SK-N-SH treated with all-trans-retinoic acid at 6 μM for 48 hours (cell line): ENCODE data around the gene SNTB2.

Experiments used
- ATAC-seq: fragments of 200-7000 bp; cut with Tn5 transposase; 3 replicates; pipeline ENCODE4 v1.9.1; 2020; ENCODE audit warnings: mild to moderate bottlenecking, moderate library complexity
- ARNTL ChIP-seq: fragments of 450-650 bp; formaldehyde crosslinking; IDR thresholded peaks from 2 replicates; pipeline ENCODE4 v1.5.0; 2020; ENCODE audit warnings: low read depth, mild to moderate bottlenecking, moderate library complexity, borderline replicate concordance
- BACH2 ChIP-seq: fragments of 250-450 bp; sonication (Bioruptor Pico); IDR thresholded peaks from 2 replicates; pipeline ENCODE4 v1.9.0; 2021; ENCODE audit warnings: mild to moderate bottlenecking, borderline replicate concordance
- CSDC2 ChIP-seq: fragments of 250-450 bp; sonication (Bioruptor Pico); IDR thresholded peaks from 2 replicates; pipeline ENCODE4 v1.5.0; 2020; ENCODE audit warnings: mild to moderate bottlenecking, moderate library complexity
- ESRRG ChIP-seq: fragments of 250-450 bp; sonication (Bioruptor Pico); IDR thresholded peaks from 2 replicates; pipeline ENCODE4 v1.6.1; 2021; ENCODE audit warnings: mild to moderate bottlenecking
- ISL1 ChIP-seq: fragments of 250-450 bp; sonication (Bioruptor Pico); IDR thresholded peaks from 2 replicates; pipeline ENCODE4 v2.1.2; 2022; ENCODE audit warnings: mild to moderate bottlenecking, moderate library complexity
- OSR1 ChIP-seq: fragments of 250-450 bp; sonication (Bioruptor Pico); IDR thresholded peaks from 2 replicates; pipeline ENCODE4 v1.8.0; 2022; ENCODE audit warnings: moderate library complexity, mild to moderate bottlenecking, inconsistent platforms
- PPARA ChIP-seq: fragments of 250-450 bp; sonication (Bioruptor Pico); IDR thresholded peaks from 2 replicates; pipeline ENCODE4 v1.5.0; 2020; ENCODE audit warnings: mild to moderate bottlenecking, borderline replicate concordance
- RARB ChIP-seq: fragments of 250-450 bp; sonication (Bioruptor Pico); IDR thresholded peaks from 2 replicates; pipeline ENCODE4 v1.8.0; 2021; ENCODE audit warnings: mild to moderate bottlenecking, moderate library complexity
- SNAI2 ChIP-seq: fragments of 250-450 bp; sonication (Bioruptor Pico); IDR thresholded peaks from 2 replicates; pipeline ENCODE4 v1.5.0; 2020; ENCODE audit warnings: mild to moderate bottlenecking, moderate library complexity
- TOX ChIP-seq: fragments of 250-450 bp; sonication (Bioruptor Pico); IDR thresholded peaks from 2 replicates; pipeline ENCODE4 v1.8.0; 2021; ENCODE audit warnings: mild to moderate bottlenecking, moderate library complexity, borderline replicate concordance
- ZC3H10 ChIP-seq: fragments of 250-450 bp; sonication (Bioruptor Pico); IDR thresholded peaks from 2 replicates; pipeline ENCODE4 v1.5.1; 2021; ENCODE audit warnings: mild to moderate bottlenecking, moderate library complexity
- ZFP30 ChIP-seq: fragments of 450-650 bp; formaldehyde crosslinking; IDR thresholded peaks from 2 replicates; pipeline ENCODE4 v1.5.0; 2022; ENCODE audit warnings: mild to moderate bottlenecking, moderate library complexity
- ZNF565 ChIP-seq: fragments of 450-650 bp; formaldehyde crosslinking; conservative IDR thresholded peaks from 2 replicates; pipeline ENCODE4 v1.5.0; 2020; ENCODE audit warnings: low read depth, mild to moderate bottlenecking, moderate library complexity
- ZNF70 ChIP-seq: fragments of 450-650 bp; formaldehyde crosslinking; IDR thresholded peaks from 2 replicates; pipeline ENCODE4 v1.5.0; 2020; ENCODE audit warnings: mild to moderate bottlenecking, moderate library complexity
- ZNF8 ChIP-seq: fragments of 450-650 bp; formaldehyde crosslinking; IDR thresholded peaks from 2 replicates; pipeline ENCODE4 v1.5.0; 2020; ENCODE audit warnings: mild to moderate bottlenecking, moderate library complexity
- TF ChIP-seq, protein P1 (sequence below): fragments of 250-450 bp; sonication (Bioruptor Pico); IDR thresholded peaks from 2 replicates; pipeline ENCODE4 v1.5.1; 2020; ENCODE audit warnings: low read depth, mild to moderate bottlenecking, moderate library complexity
- TF ChIP-seq, protein P2 (sequence below): fragments of 250-450 bp; sonication (Bioruptor Pico); IDR thresholded peaks from 2 replicates; pipeline ENCODE4 v1.5.0; 2020; ENCODE audit warnings: mild to moderate bottlenecking, moderate library complexity
- TF ChIP-seq, protein P3 (sequence below): fragments of 250-450 bp; sonication (Bioruptor Pico); IDR thresholded peaks from 2 replicates; pipeline ENCODE4 v1.5.1; 2021; ENCODE audit warnings: mild to moderate bottlenecking, moderate library complexity
- TF ChIP-seq, protein P4 (sequence below): fragments of 250-450 bp; sonication (Bioruptor Pico); IDR thresholded peaks from 2 replicates; pipeline ENCODE4 v1.8.0; 2021; ENCODE audit warnings: low read depth, mild to moderate bottlenecking, moderate library complexity, borderline replicate concordance

Gene SNTB2

DNA sequence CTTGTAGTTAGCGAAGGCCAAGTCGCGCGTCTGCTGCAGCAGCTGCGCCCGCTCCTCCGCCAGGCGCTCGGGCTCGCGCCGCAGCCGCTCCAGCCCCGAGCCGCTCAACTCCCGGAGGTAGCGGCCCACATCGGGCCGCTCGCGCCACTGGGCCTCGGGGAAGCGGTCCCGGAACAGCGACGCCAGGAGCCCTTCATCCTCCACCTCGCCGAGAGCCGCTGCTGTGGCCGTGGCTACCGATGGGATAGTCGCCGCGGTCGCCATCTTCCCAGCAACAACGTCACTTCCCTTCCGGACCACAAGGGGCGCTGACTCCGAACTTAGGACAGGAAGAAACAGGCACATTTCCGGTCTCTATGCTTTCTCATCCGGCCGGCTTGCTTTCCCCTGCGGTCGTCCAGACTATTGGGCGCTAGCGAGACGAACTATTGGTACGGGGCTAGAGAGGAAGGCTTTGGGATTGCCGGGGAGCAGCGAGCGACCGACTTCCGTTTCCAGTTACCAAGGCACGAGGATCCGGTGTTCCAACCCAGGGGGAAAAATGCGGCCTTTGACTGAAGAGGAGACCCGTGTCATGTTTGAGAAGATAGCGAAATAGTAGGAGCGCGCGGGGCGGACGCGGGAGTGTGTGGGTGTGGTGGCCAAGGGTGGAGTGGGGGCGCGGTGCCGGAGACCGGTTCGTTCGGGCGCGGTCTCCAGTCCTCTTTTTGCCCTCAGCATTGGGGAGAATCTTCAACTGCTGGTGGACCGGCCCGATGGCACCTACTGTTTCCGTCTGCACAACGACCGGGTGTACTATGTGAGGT is 152.5 kb downstream of the SNTB2 start, which contains the start of the genes COG8 and NIP7:
TSS of gene COG8 (minus strand) at position 276 of the 806 bp plus-strand sequence. CDS start at position 264, 12 bp downstream.
TSS of gene NIP7 (plus strand) at position 484 of the 806 bp plus-strand sequence. CDS start at position 542, 58 bp downstream.
- TF ChIP-seq, protein P1, sequence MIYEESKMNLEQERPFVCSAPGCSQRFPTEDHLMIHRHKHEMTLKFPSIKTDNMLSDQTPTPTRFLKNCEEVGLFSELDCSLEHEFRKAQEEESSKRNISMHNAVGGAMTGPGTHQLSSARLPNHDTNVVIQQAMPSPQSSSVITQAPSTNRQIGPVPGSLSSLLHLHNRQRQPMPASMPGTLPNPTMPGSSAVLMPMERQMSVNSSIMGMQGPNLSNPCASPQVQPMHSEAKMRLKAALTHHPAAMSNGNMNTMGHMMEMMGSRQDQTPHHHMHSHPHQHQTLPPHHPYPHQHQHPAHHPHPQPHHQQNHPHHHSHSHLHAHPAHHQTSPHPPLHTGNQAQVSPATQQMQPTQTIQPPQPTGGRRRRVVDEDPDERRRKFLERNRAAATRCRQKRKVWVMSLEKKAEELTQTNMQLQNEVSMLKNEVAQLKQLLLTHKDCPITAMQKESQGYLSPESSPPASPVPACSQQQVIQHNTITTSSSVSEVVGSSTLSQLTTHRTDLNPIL (CRISPR knock-in tag): no peak
- TF ChIP-seq ESRRG (CRISPR knock-in tag) (no peak), ISL1 (CRISPR knock-in tag) (no peak), ZFP30 (no peak), BACH2 (CRISPR knock-in tag) (no peak), ZNF8 (CRISPR knock-in tag) (no peak), RARB (CRISPR knock-in tag) (no peak), PPARA (CRISPR knock-in tag) (no peak), OSR1 (CRISPR knock-in tag) (no peak), ZNF70 (CRISPR knock-in tag) (no peak)
- TF ChIP-seq, protein P2, sequence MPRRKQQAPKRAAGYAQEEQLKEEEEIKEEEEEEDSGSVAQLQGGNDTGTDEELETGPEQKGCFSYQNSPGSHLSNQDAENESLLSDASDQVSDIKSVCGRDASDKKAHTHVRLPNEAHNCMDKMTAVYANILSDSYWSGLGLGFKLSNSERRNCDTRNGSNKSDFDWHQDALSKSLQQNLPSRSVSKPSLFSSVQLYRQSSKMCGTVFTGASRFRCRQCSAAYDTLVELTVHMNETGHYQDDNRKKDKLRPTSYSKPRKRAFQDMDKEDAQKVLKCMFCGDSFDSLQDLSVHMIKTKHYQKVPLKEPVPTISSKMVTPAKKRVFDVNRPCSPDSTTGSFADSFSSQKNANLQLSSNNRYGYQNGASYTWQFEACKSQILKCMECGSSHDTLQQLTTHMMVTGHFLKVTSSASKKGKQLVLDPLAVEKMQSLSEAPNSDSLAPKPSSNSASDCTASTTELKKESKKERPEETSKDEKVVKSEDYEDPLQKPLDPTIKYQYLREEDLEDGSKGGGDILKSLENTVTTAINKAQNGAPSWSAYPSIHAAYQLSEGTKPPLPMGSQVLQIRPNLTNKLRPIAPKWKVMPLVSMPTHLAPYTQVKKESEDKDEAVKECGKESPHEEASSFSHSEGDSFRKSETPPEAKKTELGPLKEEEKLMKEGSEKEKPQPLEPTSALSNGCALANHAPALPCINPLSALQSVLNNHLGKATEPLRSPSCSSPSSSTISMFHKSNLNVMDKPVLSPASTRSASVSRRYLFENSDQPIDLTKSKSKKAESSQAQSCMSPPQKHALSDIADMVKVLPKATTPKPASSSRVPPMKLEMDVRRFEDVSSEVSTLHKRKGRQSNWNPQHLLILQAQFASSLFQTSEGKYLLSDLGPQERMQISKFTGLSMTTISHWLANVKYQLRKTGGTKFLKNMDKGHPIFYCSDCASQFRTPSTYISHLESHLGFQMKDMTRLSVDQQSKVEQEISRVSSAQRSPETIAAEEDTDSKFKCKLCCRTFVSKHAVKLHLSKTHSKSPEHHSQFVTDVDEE (CRISPR knock-in tag): no peak
- TF ChIP-seq, all 23 proteins: peak for 0

DNA sequence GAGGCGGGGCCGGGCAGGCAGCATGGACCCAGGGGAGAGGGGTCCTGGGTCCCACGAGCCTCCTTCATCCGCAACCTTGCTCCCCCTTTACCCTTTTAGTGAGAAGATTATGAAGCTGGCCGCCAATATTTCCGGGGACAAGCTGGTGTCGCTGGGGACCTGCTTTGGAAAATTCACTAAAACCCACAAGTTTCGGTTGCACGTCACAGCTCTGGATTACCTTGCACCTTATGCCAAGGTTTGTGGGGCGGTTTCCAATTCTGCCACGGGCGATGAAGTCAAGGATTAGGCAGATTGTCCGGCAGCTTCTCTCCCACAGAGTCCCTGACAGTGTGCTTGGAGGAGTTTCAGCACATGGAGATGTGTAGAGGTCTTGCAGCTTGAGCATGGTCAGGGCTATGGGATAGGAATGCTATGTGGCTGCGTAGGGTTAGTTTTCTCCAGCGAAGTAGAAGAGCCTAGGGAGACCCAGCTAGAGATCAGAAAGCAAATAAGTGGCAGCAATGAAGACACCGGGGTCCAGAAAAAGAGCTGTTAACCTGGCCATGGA is 153.2 kb downstream of the SNTB2 start:
- TF ChIP-seq, protein P3, sequence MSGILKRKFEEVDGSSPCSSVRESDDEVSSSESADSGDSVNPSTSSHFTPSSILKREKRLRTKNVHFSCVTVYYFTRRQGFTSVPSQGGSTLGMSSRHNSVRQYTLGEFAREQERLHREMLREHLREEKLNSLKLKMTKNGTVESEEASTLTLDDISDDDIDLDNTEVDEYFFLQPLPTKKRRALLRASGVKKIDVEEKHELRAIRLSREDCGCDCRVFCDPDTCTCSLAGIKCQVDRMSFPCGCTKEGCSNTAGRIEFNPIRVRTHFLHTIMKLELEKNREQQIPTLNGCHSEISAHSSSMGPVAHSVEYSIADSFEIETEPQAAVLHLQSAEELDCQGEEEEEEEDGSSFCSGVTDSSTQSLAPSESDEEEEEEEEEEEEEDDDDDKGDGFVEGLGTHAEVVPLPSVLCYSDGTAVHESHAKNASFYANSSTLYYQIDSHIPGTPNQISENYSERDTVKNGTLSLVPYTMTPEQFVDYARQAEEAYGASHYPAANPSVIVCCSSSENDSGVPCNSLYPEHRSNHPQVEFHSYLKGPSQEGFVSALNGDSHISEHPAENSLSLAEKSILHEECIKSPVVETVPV (CRISPR knock-in tag): no peak
- TF ChIP-seq RARB (CRISPR knock-in tag): no peak
- TF ChIP-seq, protein P1 (CRISPR knock-in tag): no peak
- no peak for TF ChIP-seq ZNF8 (CRISPR knock-in tag)
- no peak for TF ChIP-seq CSDC2 (CRISPR knock-in tag)
- TF ChIP-seq ISL1 (CRISPR knock-in tag): no peak
- TF ChIP-seq, protein P4, sequence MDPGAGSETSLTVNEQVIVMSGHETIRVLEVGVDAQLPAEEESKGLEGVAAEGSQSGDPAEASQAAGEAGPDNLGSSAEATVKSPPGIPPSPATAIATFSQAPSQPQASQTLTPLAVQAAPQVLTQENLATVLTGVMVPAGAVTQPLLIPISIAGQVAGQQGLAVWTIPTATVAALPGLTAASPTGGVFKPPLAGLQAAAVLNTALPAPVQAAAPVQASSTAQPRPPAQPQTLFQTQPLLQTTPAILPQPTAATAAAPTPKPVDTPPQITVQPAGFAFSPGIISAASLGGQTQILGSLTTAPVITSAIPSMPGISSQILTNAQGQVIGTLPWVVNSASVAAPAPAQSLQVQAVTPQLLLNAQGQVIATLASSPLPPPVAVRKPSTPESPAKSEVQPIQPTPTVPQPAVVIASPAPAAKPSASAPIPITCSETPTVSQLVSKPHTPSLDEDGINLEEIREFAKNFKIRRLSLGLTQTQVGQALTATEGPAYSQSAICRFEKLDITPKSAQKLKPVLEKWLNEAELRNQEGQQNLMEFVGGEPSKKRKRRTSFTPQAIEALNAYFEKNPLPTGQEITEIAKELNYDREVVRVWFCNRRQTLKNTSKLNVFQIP: no peak
- no peak for TF ChIP-seq TOX
- TF ChIP-seq, protein P2 (CRISPR knock-in tag): no peak
- no peak for TF ChIP-seq ARNTL (CRISPR knock-in tag)
- no peak for TF ChIP-seq SNAI2
- no peak for TF ChIP-seq ZC3H10
- no peak for TF ChIP-seq ZNF565 (CRISPR knock-in tag)
- TF ChIP-seq BACH2 (CRISPR knock-in tag): no peak
- TF ChIP-seq PPARA (CRISPR knock-in tag): no peak
- TF ChIP-seq ZFP30: no peak

More for the DNA sequence above, 152.5 kb downstream of the SNTB2 start, which contains the start of the genes COG8 and NIP7:
- ATAC-seq: peak; percentile 99

More for the DNA sequence above, 153.2 kb downstream of the SNTB2 start:
- ATAC-seq: peak; percentile 30
